HG02973 (cell line): Measurements from ENCODE around the gene NEK3.
"Not testable (repeated sequence)": the region's sequence is repeated elsewhere in the genome, so short reads cannot be mapped to it uniquely, and the experiment has no call there.

Source experiments
- ATAC-seq: cut with Tn5 transposase; IDR thresholded peaks from one replicate; pipeline ENCODE4 v1.9.1; 2021; ENCODE audit warnings: moderate library complexity; ENCODE audit not compliant: unreplicated experiment

NEK3 gene

GRCh38 chr13:52125547-52125946, 33.9 kb downstream of the NEK3 start:
- no peak for ATAC-seq

- ATAC-seq: no peak
These were observed 40.8 kb downstream of the NEK3 start for GRCh38 chr13:52118595-52118994.

- ATAC-seq: no peak
These were observed 41.3 kb downstream of the NEK3 start for GRCh38 chr13:52118095-52118494.

DNA sequence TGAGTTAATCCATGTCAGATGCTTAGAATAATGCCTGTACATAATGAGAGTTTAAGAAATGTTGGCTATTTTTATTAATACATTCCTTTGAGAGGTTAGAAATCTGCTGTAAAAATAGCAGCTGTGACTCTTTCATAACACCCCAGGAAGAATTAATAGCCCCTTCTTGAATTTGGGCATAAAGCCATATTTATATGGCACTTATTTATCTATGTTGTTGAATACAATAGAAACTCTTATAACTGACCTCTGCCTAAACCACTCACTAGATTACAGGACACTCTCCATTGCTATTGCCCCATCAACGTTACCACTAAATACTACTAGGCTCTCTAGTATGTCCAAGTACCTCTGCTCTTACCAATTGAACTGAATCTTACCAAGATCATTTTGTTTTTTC, 46.8 kb downstream of the NEK3 start:
- ATAC-seq: no peak

GRCh38 chr13:52109116-52109670, 50.2 kb downstream of the NEK3 start:
- no peak for ATAC-seq

DNA sequence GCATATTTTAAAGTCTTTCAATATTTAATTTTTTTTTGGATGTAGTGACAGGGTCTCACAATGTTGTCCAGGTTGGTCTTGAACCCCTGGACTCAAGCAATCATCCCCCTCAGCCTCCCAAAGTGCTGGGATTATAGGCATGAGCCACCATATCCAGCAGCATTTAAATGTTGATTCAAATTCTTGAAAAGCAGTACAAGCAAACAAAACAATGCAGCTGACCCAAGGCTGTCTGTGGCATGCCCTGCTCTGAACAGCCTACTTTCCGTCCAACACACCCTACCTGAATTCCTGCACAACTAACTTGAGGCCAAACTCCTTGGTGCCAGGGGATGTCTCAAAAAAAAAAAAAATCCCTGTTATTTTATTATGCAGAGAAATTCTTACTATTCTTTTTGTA, 53.6 kb downstream of the NEK3 start:
- ATAC-seq: no peak

DNA sequence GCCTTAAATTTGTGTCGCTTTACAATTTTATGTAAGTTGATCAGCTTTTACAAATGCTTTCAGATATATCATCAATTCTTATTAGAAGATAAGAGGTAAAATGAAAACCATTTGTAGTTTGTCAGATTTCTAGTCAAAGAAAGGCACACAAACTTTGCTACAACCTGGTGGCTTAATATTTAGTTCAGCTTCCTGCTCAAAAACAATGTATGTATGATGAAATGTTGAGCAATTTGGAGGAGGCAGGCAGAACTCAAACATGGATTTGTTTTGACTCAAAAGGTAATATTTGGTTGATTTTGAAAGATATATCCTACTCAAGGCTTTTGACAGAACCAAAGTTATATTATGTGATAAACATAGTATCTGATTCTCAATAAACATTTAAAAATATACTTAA, 54.8 kb downstream of the NEK3 start:
- no peak for ATAC-seq

DNA sequence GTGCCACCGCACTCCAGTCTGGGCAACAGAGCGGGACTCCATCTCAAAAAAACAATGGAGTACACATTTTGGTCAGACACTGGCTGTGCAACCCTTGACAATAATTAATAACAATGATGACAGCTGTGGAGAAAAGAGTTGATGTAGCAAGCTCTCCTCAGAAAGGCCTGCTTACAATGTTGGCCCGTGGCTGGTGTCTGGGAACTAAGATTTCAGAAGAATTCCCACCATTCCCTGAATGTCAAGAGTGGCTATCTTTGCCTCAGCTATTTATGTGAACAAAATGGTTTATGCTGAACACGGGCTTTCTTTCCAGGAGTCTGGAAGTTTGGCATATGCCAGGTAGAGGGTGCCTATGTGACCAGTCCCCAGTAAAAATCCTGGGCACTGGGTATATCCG, 56.0 kb downstream of the NEK3 start:
- no peak for ATAC-seq

DNA sequence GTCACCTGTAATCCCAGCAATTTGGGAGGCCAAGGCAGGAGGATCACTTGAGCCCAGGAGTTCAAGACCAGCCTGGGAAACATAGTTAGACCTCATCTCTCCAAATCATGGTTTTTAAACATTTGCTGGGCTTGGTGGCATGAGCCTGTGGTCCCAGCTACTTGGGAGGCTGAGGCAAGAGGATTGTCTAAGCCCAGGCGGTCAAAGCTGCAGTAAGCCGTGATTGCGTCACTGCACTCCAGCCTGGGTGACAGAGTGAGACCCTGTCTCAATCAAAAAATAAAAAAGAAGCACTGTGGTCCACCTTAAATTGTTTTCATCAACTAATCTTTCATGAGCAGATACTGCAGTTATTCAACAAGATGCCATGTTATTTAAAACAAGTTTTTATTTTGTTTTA, 57.0 kb downstream of the NEK3 start:
- ATAC-seq: not testable (repeated sequence)

DNA sequence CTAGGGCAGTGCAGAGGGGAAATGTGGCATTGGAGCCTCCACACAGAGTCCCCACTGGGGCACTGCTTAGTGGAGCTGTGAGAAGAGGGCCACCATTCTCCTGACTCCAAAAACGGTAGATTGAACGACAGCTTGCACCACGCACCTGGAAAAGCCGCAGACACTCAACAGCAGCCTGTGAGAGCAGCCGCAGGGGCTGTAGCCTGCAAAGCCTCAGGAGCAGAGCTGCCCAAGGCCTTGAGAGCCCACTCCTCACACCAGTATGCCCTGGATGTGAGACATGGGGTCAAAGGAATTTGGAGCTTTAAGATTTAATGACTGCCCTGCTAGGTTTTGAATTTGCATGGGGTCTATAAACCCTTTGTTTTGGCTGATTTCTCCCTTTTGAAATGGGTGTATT, 62.2 kb downstream of the NEK3 start:
- no peak for ATAC-seq

DNA sequence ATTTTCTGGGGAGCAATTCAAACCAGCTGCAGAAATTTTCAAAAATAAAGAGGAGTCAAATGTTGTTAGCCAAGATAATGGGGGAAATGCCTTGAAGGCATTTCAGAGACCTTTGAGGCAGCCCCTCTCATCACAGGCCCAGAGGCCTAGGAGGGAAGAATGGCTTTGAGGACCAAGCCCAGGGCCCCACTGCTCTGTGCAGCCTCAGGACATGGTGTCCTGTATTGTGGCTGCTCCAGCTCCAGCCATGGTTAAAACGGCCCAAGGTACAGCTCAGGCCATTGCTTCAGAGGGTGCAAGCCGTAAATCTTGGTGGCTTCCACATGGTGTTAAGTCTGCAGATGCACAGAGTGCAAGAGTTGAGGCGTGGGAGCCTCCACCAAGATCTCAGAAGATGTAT, 62.6 kb downstream of the NEK3 start:
- ATAC-seq: no peak

DNA sequence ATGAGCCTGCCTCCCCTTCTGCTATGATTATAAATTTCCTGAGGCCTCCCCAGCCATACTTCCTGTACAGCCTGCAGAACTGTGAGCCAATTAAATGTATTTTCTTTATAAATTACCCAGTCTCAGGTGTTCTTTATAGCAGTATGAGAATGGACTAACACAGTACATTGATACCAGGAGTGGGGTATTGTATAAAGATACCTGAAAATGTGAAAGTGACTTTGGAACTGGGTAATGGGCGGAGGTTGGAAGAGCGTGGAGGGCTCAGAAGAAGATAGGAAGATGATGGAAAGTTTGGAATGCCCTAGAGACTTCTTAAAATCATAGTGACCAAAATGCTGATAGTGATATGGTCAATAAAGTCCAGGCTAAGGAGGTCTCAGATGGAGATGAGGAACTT, 63.3 kb downstream of the NEK3 start:
- ATAC-seq: no peak

- ATAC-seq: no peak
These were observed 67.3 kb downstream of the NEK3 start for GRCh38 chr13:52092087-52092486.

GRCh38 chr13:52091473-52091872, 67.9 kb downstream of the NEK3 start:
- no peak for ATAC-seq

- ATAC-seq: no peak
These were observed 74.0 kb downstream of the NEK3 start for GRCh38 chr13:52085421-52085820.

- not testable (repeated sequence) for ATAC-seq
These were observed 74.4 kb downstream of the NEK3 start for GRCh38 chr13:52084981-52085380.
